HG03280 (cell line): Measurements from ENCODE around the gene MYEOV.

Experiments
- ATAC-seq: cut with Tn5 transposase; IDR thresholded peaks from one replicate; pipeline ENCODE4 v1.9.1; 2021; ENCODE audit warnings: mild to moderate bottlenecking, moderate library complexity; ENCODE audit not compliant: unreplicated experiment

MYEOV gene

GRCh38 chr11:69300120-69301060, 6.4 kb downstream of the MYEOV start:
- ATAC-seq: no peak

GRCh38 chr11:69301081-69301454, 7.1 kb downstream of the MYEOV start:
- no peak for ATAC-seq

GRCh38 chr11:69301455-69302401, 7.8 kb downstream of the MYEOV start:
- no peak for ATAC-seq

GRCh38 chr11:69302447-69303020, 8.6 kb downstream of the MYEOV start:
- no peak for ATAC-seq

- no peak for ATAC-seq
Measured at GRCh38 chr11:69303427-69303826, 9.5 kb downstream of the MYEOV start.

GRCh38 chr11:69304258-69304657, 10.3 kb downstream of the MYEOV start:
- ATAC-seq: no peak

GRCh38 chr11:69304686-69305085, 10.7 kb downstream of the MYEOV start:
- no peak for ATAC-seq

- no peak for ATAC-seq
Measured at GRCh38 chr11:69305885-69306540, 12.1 kb downstream of the MYEOV start.

GRCh38 chr11:69306821-69307220, 12.9 kb downstream of the MYEOV start:
- ATAC-seq: no peak

- no peak for ATAC-seq
Measured at GRCh38 chr11:69307421-69307820, 13.5 kb downstream of the MYEOV start.

GRCh38 chr11:69307871-69308431, 14.0 kb downstream of the MYEOV start:
- ATAC-seq: no peak

GRCh38 chr11:69308491-69308911, 14.5 kb downstream of the MYEOV start:
- no peak for ATAC-seq

GRCh38 chr11:69308936-69309615, 15.1 kb downstream of the MYEOV start:
- no peak for ATAC-seq

- no peak for ATAC-seq
Measured at GRCh38 chr11:69309631-69310280, 15.8 kb downstream of the MYEOV start.

- no peak for ATAC-seq
Measured at GRCh38 chr11:69310351-69310750, 16.4 kb downstream of the MYEOV start.

- no peak for ATAC-seq
Measured at GRCh38 chr11:69310934-69311766, 17.2 kb downstream of the MYEOV start.

GRCh38 chr11:69311767-69312385, 17.9 kb downstream of the MYEOV start:
- no peak for ATAC-seq
